HCT116 (cell line): Measurements from ENCODE around the gene NDUFAF4. TPM values are rescaled to one million over a fixed set of nuclear protein-coding genes. Genes with fewer than 3 reads are reported as not detected.

ENCODE experiments used
- ATAC-seq: fragments of 200-7000 bp; cut with Tn5 transposase; 2 replicates; pipeline ENCODE4 v1.9.1; 2020; ENCODE audit warnings: mild to moderate bottlenecking, moderate library complexity
- BruUV-seq: library from RNA; stranded (reverse); fragments of 400-500 nt; replicated peaks from 2 replicates; lab custom pipeline; 2021; lab: Mats Ljungman, UMichigan
- CTCF ChIA-PET: fragments of 300-600 bp; sonication (Branson Sonifier 250); formaldehyde crosslinking; loops from one replicate; lab custom pipeline; 2021; ENCODE audit warnings: antibody characterized with exemption; lab: Charles Lee
- POLR2A ChIA-PET: fragments of 300-600, 350-600 bp; sonication (Branson Sonifier 250); formaldehyde crosslinking; loops from one replicate; lab custom pipeline; 2021; ENCODE audit warnings: antibody characterized with exemption; lab: Charles Lee
- RAD21 ChIA-PET, 2 experiments: fragments of 300-600 bp; sonication (Branson Sonifier 250); formaldehyde crosslinking; loops; one replicate each; lab custom pipeline; 2023; ENCODE audit warnings: low total read pairs in 2 of 2; ENCODE audit not compliant: uncharacterized antibody in 2 of 2, unreplicated experiment in 2 of 2, low non-redundant PET in 1 of 2; lab: Charles Lee
- DNase-seq: peaks from one replicate; pipeline ENCODE4 v3.0.0-alpha.2; 2010; ENCODE audit warnings: low read depth, low spot score
- H2AFZ ChIP-seq: fragments of 200-600 bp; shearing (Covaris generic), sonication (generic); 2 replicates; pipeline ENCODE4 v1.6.1; 2017; ENCODE audit warnings: low read depth, mixed run types, mixed read lengths, antibody characterized with exemption, low read length; ENCODE audit not compliant: poor library complexity, severe bottlenecking
- H3K27ac ChIP-seq: 2 replicates; pipeline ENCODE4 v1.5.1; 2012; ENCODE audit warnings: low read depth, low read length
- H3K27me3 ChIP-seq: fragments of 200-600 bp; sonication (generic); 2 replicates; pipeline ENCODE4 v1.6.1; 2016; ENCODE audit warnings: mixed run types, low read length, mixed read lengths; ENCODE audit not compliant: insufficient read depth
- H3K36me3 ChIP-seq, 2 experiments: fragments of 200-500 bp in 1 of 2; fragments of 200-600 bp in 1 of 2; sonication (Bioruptor generic) in 1 of 2; sonication (generic) in 1 of 2; 2 replicates each; pipeline versions ENCODE4 v1.5.1 to v1.6.1; 2014 to 2016; ENCODE audit warnings: low read length in 2 of 2, inconsistent platforms in 1 of 2, mixed read lengths in 1 of 2, mixed run types in 1 of 2; ENCODE audit not compliant: insufficient read depth in 2 of 2, control insufficient read depth in 1 of 2
- H3K4me1 ChIP-seq, 2 experiments: fragments of 200-600 bp in 1 of 2; sonication (generic) in 1 of 2; 2 replicates each; pipeline versions ENCODE4 v1.5.1 to v1.6.1; 2012 to 2017; ENCODE audit warnings: low read length in 2 of 2, inconsistent platforms in 1 of 2, mild to moderate bottlenecking in 1 of 2, mixed read lengths in 1 of 2, mixed run types in 1 of 2, moderate library complexity in 1 of 2; ENCODE audit not compliant: insufficient read depth in 2 of 2, control insufficient read depth in 1 of 2
- H3K4me2 ChIP-seq: fragments of 200-600 bp; sonication (generic); 2 replicates; pipeline ENCODE4 v1.6.1; 2017; ENCODE audit warnings: mixed run types, low read length, mixed read lengths
- H3K4me3 ChIP-seq, 2 experiments: fragments of 200-600 bp in 1 of 2; sonication (generic) in 1 of 2; replicated peaks in 1 of 2; 2 replicates each; pipeline ENCODE4 v1.5.1; 2011 to 2016; ENCODE audit warnings: low read length in 2 of 2, control low read depth in 1 of 2, low read depth in 1 of 2, mild to moderate bottlenecking in 1 of 2, mixed read lengths in 1 of 2, mixed run types in 1 of 2
- H3K79me2 ChIP-seq: fragments of 200-600 bp; sonication (generic); 2 replicates; pipeline ENCODE4 v1.6.1; 2017; ENCODE audit warnings: mild to moderate bottlenecking, mixed run types, low read length, moderate library complexity, mixed read lengths; ENCODE audit not compliant: insufficient read depth
- H3K9ac ChIP-seq: fragments of 200-600 bp; sonication (generic); 2 replicates; pipeline ENCODE4 v1.6.1; 2016; ENCODE audit warnings: low read length, mixed read lengths
- H3K9me2 ChIP-seq: fragments of 200-600 bp; sonication (generic), shearing (Covaris generic); 2 replicates; pipeline ENCODE4 v1.6.1; 2017; ENCODE audit warnings: mixed run types, mild to moderate bottlenecking, moderate library complexity; ENCODE audit not compliant: insufficient read depth
- H3K9me3 ChIP-seq, 2 experiments: fragments of 200-500 bp in 1 of 2; fragments of 200-600 bp in 1 of 2; sonication (Bioruptor generic) in 1 of 2; sonication (generic) in 1 of 2; 2 replicates each; pipeline ENCODE4 v1.6.1; 2014 to 2017; ENCODE audit warnings: low read length in 2 of 2, mixed read lengths in 2 of 2, inconsistent platforms in 1 of 2, low read depth in 1 of 2, mild to moderate bottlenecking in 1 of 2, mixed run types in 1 of 2, moderate library complexity in 1 of 2; ENCODE audit not compliant: control insufficient read depth in 1 of 2, insufficient read depth in 1 of 2
- H4K20me1 ChIP-seq: fragments of 200-600 bp; sonication (generic), shearing (Covaris generic); 2 replicates; pipeline ENCODE4 v1.6.1; 2017; ENCODE audit warnings: mixed run types, mild to moderate bottlenecking, moderate library complexity; ENCODE audit not compliant: insufficient read depth
- CTCF ChIP-seq, 3 experiments: fragments of 200-600 bp in 1 of 3; sonication (generic) in 1 of 3; IDR thresholded peaks in 2 of 3; conservative IDR thresholded peaks in 1 of 3; 2 replicates each; pipeline ENCODE4 v1.5.1; 2012 to 2017; ENCODE audit warnings: low read depth in 2 of 3, low read length in 2 of 3, antibody characterized with exemption in 1 of 3, borderline replicate concordance in 1 of 3, control low read depth in 1 of 3, mild to moderate bottlenecking in 1 of 3, mixed read lengths in 1 of 3, mixed run types in 1 of 3, moderate library complexity in 1 of 3; ENCODE audit not compliant: insufficient read depth in 1 of 3
- ELF1 ChIP-seq: IDR thresholded peaks from 2 replicates; pipeline ENCODE4 v1.6.1; 2012; ENCODE audit warnings: low read depth, borderline replicate concordance
- MAX ChIP-seq: IDR thresholded peaks from 2 replicates; pipeline ENCODE4 v1.6.1; 2012
- ZNF274 ChIP-seq: fragments of 200-500 bp; sonication (Bioruptor generic); IDR thresholded peaks from 2 replicates; pipeline ENCODE4 v1.6.1; 2014; ENCODE audit warnings: mild to moderate bottlenecking, low read depth, low read length, inconsistent platforms
- intact Hi-C: fragments of 100-400 bp; cut with micrococcal nuclease; formaldehyde crosslinking; loops from 2 replicates; pipeline ENCODE4 v1.10.0; 2022
- total RNA-seq: library from RNA; stranded (reverse); gene quantifications from one replicate; pipeline ENCODE4 v1.2.1, GENCODE V29; 2021; ENCODE audit not compliant: unreplicated experiment
- TF ChIP-seq, protein P1 (sequence below): IDR thresholded peaks from 2 replicates; pipeline ENCODE4 v1.6.1; 2012

NDUFAF4 gene
- total RNA-seq, 1 experiment from 2014 or later, result 62.4 TPM

DNA sequence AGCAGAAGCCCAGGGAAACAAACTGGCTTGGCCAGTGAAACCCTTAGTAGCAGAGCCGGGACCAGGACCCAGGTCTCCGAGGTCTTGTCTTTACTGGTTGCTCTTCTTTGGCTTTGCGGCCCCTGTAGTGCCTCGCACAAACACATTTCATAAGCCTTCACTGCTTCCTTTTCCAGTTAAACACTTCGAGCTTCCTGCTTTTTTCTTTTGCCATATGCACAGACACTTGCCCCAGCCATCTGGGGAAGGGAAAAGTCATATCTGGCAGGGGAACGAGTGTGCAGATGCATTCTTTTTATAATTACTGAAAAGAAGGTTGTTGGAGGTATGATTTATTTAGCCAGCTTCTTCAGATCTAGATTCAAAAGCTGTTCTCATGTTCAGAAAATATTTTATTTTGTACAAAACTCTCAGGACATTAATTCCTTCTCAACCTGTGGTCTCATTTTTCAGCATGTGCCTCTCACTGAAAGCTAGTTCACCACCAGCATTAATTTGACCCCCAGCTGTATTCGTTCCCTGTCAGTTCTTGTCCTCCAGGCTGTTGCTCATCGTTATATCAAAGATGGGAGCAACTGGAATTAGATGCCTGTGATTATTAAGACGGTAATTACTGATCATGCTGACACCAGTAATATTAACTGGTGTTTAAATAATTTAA lies 46.0 kb upstream of the NDUFAF4 start:
- Histone ChIP-seq H3K9me2 (no peaks in the 10 kb centered on the region), H3K4me3 (no peak overlapping the region), H3K79me2 (no peaks in the 10 kb centered on the region), H2AFZ (no peak overlapping the region), H3K9me3 (no peaks in the 10 kb centered on the region), H3K4me2 (no peak overlapping the region), H3K27me3 (no peaks in the 10 kb centered on the region), H4K20me1 (no peaks in the 10 kb centered on the region), H3K27ac (no peak overlapping the region), H3K4me1 (peaks cover 10 to 18% of the 10 kb centered on the region in 2 experiments), H3K9ac (no peak overlapping the region), H3K36me3 (no peaks in the 10 kb centered on the region)
- POLR2A ChIA-PET, result no interaction called here
- RAD21 ChIA-PET, result no interaction called here
- TF ChIP-seq MAX (no peak), ELF1 (no peak), CTCF (IDR thresholded peaks at IDR 0.05 in 2 of 3, conservative IDR thresholded peaks at IDR 0.05 in 1 of 3; ENCODE audit: borderline replicate concordance in 1 of 3, insufficient read depth in 1 of 3, low read depth in 2 of 3, low read length in 2 of 3) (no peak), ZNF274 (no peak)
- TF ChIP-seq, protein P1, sequence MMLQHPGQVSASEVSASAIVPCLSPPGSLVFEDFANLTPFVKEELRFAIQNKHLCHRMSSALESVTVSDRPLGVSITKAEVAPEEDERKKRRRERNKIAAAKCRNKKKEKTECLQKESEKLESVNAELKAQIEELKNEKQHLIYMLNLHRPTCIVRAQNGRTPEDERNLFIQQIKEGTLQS, result no peak
- intact Hi-C loops, result no loop called here
- CTCF ChIA-PET, result no interaction called here
- ATAC-seq (no peak), DNase-seq (no peak)
- no TSS peak for BruUV-seq

DNA sequence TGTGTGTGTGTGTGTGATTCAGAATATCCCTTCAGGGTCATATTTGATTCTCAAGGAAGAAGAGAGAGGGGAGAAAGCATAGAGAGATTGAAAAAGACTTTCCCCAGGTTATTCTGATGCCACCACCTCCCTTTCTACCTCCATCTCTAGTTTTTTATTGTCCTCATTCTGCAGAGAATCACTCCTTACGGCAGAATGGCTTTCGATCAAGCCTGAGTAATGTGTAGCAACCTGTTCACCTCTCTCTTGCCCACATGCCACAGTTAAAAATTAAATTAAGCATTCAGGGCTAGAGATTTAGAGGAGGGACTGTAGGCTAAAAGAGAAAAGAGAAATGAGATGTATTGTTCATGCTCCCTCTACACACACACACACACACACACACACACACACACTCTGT lies 45.0 kb upstream of the NDUFAF4 start:
- Histone ChIP-seq H3K27me3 (no peaks in the 10 kb centered on the region), H3K4me2 (no peak overlapping the region), H3K79me2 (no peaks in the 10 kb centered on the region), H3K9me3 (no peaks in the 10 kb centered on the region), H3K4me1 (peaks cover 11 to 22% of the 10 kb centered on the region in 2 experiments), H2AFZ (no peak overlapping the region), H3K36me3 (no peaks in the 10 kb centered on the region), H3K9ac (no peak overlapping the region), H3K27ac (no peak overlapping the region), H4K20me1 (no peaks in the 10 kb centered on the region), H3K4me3 (no peak overlapping the region), H3K9me2 (no peaks in the 10 kb centered on the region)
- TF ChIP-seq MAX, result no peak
- intact Hi-C loops, result no loop called here
- RAD21 ChIA-PET, result no interaction called here
- POLR2A ChIA-PET, result no interaction called here
- no peak for ATAC-seq
- CTCF ChIA-PET, result no interaction called here
- no peak for DNase-seq
- BruUV-seq, result no TSS peak
